Loucy (cell line): ENCODE measurements around the gene NFATC2IP.

Source experiments
- EZH2phosphoT487 ChIP-seq: fragments of 200-600 bp; IDR thresholded peaks from 2 replicates; pipeline ENCODE4 v1.6.1; 2018; ENCODE audit warnings: antibody characterized with exemption, mild to moderate bottlenecking, moderate library complexity, borderline replicate concordance
- TF ChIP-seq, protein P1 (sequence below): fragments of 200-600 bp; sonication (generic); conservative IDR thresholded peaks from 2 replicates; pipeline ENCODE4 v1.5.1; 2014; ENCODE audit warnings: mild to moderate bottlenecking, antibody characterized with exemption, low read length

DNA sequence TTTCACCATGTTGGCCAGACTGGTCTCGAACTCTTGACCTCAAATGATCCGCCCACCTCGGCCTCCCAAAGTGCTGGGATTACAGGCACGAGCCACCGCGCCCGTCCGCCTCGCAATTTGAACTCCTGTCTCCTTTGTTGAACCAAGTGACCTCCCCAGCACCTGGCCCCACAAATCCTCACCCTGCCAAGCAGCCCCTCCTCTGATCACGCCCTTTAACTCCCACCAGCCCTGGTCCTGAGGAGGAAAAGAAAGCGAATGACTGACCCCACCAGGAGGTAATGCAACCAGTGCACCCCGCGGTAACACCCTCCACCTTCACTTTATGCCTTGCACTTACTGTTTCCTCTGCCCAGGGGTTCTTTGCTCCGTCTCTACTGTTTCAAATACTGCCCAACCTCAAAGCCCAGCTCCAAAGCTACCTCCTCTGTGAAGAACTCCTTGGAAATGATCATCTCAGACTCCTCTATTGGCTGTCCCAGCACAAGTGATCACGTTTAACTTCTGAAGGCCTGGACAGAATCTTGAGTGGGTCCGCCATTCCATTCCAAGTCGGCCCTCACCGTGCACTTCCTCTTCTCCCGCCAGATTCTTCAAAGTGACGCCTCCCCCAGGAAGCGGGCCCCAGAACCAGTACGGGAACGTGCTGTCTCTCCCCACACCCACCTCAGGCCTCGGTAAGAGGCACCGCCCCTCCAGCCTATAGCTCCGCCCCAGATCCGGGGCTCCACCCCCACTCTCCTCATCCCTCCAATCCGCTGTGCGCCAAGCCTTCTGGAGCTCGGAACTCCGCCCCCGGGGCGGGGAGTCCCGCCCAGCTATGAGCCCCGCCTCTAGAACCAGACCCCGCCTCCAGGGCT lies 14.6 kb upstream of the NFATC2IP start:
- TF ChIP-seq, protein P1, sequence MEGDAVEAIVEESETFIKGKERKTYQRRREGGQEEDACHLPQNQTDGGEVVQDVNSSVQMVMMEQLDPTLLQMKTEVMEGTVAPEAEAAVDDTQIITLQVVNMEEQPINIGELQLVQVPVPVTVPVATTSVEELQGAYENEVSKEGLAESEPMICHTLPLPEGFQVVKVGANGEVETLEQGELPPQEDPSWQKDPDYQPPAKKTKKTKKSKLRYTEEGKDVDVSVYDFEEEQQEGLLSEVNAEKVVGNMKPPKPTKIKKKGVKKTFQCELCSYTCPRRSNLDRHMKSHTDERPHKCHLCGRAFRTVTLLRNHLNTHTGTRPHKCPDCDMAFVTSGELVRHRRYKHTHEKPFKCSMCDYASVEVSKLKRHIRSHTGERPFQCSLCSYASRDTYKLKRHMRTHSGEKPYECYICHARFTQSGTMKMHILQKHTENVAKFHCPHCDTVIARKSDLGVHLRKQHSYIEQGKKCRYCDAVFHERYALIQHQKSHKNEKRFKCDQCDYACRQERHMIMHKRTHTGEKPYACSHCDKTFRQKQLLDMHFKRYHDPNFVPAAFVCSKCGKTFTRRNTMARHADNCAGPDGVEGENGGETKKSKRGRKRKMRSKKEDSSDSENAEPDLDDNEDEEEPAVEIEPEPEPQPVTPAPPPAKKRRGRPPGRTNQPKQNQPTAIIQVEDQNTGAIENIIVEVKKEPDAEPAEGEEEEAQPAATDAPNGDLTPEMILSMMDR = no peak
- no peak for TF ChIP-seq EZH2phosphoT487
